NB4 (cell line): Measurements from ENCODE around the gene LDLRAD4.

Source experiments
- POLR2A ChIP-seq: IDR thresholded peaks from 2 replicates; pipeline ENCODE4 v1.6.1; 2011; ENCODE audit warnings: mild to moderate bottlenecking; ENCODE audit not compliant: insufficient read length; ENCODE audit errors: extremely low read depth
- TF ChIP-seq, protein P1 (sequence below): IDR thresholded peaks from one replicate; pipeline ENCODE4 v1.5.1; 2012; ENCODE audit warnings: low read depth, low read length

DNA sequence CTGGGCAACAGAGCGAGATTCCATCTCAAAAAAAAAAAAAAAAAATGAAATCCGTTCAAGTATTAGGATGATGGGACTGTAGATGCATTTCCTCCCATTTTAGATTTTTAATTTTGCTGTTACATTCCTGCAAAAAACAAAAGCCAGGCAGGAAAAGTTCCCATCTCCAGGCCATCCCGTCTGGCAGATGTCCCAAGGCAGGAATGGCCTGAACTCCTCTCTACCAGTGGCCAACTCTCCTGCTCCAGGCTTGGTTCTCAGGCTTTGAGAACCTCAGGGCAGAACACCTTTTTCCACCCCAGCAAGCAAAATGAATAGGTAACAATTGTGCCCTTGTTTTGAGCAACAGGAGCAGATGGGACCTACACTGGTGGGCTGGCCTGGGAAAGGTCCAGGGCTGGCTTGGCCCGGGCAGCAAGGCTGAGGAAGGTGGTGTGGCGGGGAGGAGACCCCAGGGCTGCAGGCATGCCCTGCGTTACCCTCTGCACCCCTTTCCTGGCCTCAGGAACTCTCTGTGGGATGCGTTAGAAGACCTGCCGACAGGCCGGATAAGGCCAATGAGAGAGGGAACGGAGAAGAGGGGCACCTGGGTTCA is 421.8 kb downstream of the LDLRAD4 start:
- TF ChIP-seq, protein P1, sequence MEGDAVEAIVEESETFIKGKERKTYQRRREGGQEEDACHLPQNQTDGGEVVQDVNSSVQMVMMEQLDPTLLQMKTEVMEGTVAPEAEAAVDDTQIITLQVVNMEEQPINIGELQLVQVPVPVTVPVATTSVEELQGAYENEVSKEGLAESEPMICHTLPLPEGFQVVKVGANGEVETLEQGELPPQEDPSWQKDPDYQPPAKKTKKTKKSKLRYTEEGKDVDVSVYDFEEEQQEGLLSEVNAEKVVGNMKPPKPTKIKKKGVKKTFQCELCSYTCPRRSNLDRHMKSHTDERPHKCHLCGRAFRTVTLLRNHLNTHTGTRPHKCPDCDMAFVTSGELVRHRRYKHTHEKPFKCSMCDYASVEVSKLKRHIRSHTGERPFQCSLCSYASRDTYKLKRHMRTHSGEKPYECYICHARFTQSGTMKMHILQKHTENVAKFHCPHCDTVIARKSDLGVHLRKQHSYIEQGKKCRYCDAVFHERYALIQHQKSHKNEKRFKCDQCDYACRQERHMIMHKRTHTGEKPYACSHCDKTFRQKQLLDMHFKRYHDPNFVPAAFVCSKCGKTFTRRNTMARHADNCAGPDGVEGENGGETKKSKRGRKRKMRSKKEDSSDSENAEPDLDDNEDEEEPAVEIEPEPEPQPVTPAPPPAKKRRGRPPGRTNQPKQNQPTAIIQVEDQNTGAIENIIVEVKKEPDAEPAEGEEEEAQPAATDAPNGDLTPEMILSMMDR, result no peak
- no peak for TF ChIP-seq POLR2A
